Measurements from ENCODE around the gene PPA2. TPM values are rescaled to one million over a fixed set of nuclear protein-coding genes. Genes with fewer than 3 reads are reported as not detected.

The PPA2 gene
- total and polyA plus RNA-seq, 10 of the 15 experiments (the other 5 are each of a cell fraction or from before 2014, with no cell fraction given): 93.8 to 293 (median 146) TPM

DNA sequence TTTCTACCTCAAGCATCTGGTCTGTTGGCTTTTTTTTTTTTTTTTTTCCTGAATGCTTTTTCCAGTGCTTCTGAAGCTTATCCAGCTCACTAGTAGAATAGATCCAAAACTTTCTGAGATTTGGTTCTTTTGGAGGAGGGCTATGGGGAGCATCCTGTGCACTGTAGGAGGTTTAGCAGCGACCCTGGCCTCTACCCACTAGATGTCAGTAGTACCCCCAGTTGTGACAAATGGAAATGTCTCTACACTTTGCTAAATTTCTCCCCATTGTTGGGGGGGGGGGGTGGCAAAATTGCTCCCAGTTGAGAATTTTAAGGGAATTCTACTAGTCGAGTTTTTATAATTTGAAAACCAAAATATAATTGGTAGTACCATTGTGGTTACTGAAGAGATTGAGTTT lies 23.0 kb upstream of the PPA2 start:
- H3K27me3 ChIP-seq (replicated peaks in 1 of 2; ENCODE audit: control insufficient read depth in 2 of 2, insufficient read depth in 2 of 2, low read length in 1 of 2): no peaks in the 10 kb centered on the region
- no peaks in the 10 kb centered on the region for H3K4me1 ChIP-seq (ENCODE audit: control insufficient read depth, insufficient read depth, low read length)
- DNase-seq (ENCODE audit: low read depth, low spot score) (no peak), FAIRE-seq (no peak), ATAC-seq (peak; percentile 68)
- RAD21 ChIA-PET (ENCODE audit: unreplicated experiment): interaction anchor here (0.6 to 2.2 kb wide), 8 partner anchors 24 to 1261 kb away, joined by 3 to 9 read pairs (median 4); no protein-coding TSS in a partner anchor
- CTCF ChIA-PET: interaction anchor here (0.6 to 2.6 kb wide), 18 partner anchors 12 to 287 kb away, joined by 3 to 24 read pairs (median 3); partner anchors contain the start of gene PPA2
- SMC1A ChIA-PET (ENCODE audit: uncharacterized antibody, unreplicated experiment): interaction anchor here (0.7 to 2.0 kb wide), 7 partner anchors 15 to 218 kb away, joined by 3 to 9 read pairs (median 3); no protein-coding TSS in a partner anchor
- no peaks in the 10 kb centered on the region for H4K20me1 ChIP-seq (ENCODE audit: control insufficient read depth, insufficient read depth)
- POLR2A ChIA-PET: interaction anchor here (0.6 kb wide), 1 partner anchor 28 kb away, joined by 3 read pairs; no protein-coding TSS in a partner anchor
- 16% methylated on average over 2 of the region's 2 CpGs for WGBS (ENCODE audit: insufficient coverage, insufficient replicate concordance, low lambda C conversion rate, missing lambda C conversion rate)
- intact Hi-C loops (cut with micrococcal nuclease; ENCODE audit: unreplicated experiment): no loop called here
- TF ChIP-seq RAD21 (IDR thresholded peaks at IDR 0.05; ENCODE audit: insufficient read depth, low read depth, low read length): peak; percentile 66
- TF ChIP-seq, protein P1, sequence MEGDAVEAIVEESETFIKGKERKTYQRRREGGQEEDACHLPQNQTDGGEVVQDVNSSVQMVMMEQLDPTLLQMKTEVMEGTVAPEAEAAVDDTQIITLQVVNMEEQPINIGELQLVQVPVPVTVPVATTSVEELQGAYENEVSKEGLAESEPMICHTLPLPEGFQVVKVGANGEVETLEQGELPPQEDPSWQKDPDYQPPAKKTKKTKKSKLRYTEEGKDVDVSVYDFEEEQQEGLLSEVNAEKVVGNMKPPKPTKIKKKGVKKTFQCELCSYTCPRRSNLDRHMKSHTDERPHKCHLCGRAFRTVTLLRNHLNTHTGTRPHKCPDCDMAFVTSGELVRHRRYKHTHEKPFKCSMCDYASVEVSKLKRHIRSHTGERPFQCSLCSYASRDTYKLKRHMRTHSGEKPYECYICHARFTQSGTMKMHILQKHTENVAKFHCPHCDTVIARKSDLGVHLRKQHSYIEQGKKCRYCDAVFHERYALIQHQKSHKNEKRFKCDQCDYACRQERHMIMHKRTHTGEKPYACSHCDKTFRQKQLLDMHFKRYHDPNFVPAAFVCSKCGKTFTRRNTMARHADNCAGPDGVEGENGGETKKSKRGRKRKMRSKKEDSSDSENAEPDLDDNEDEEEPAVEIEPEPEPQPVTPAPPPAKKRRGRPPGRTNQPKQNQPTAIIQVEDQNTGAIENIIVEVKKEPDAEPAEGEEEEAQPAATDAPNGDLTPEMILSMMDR (IDR thresholded peaks at IDR 0.05 in 2 of 3, conservative IDR thresholded peaks at IDR 0.05 in 1 of 3; ENCODE audit: control insufficient read depth in 2 of 3, extremely low read depth in 1 of 3, insufficient read depth in 1 of 3, low read depth in 3 of 3, low read length in 3 of 3): peak; percentile 34 to 39 (median 38); a peak in 3 of 6 replicates
- no peak for TF ChIP-seq EED (IDR thresholded peaks at IDR 0.05; ENCODE audit: low read depth)
- TF ChIP-seq, protein P2, sequence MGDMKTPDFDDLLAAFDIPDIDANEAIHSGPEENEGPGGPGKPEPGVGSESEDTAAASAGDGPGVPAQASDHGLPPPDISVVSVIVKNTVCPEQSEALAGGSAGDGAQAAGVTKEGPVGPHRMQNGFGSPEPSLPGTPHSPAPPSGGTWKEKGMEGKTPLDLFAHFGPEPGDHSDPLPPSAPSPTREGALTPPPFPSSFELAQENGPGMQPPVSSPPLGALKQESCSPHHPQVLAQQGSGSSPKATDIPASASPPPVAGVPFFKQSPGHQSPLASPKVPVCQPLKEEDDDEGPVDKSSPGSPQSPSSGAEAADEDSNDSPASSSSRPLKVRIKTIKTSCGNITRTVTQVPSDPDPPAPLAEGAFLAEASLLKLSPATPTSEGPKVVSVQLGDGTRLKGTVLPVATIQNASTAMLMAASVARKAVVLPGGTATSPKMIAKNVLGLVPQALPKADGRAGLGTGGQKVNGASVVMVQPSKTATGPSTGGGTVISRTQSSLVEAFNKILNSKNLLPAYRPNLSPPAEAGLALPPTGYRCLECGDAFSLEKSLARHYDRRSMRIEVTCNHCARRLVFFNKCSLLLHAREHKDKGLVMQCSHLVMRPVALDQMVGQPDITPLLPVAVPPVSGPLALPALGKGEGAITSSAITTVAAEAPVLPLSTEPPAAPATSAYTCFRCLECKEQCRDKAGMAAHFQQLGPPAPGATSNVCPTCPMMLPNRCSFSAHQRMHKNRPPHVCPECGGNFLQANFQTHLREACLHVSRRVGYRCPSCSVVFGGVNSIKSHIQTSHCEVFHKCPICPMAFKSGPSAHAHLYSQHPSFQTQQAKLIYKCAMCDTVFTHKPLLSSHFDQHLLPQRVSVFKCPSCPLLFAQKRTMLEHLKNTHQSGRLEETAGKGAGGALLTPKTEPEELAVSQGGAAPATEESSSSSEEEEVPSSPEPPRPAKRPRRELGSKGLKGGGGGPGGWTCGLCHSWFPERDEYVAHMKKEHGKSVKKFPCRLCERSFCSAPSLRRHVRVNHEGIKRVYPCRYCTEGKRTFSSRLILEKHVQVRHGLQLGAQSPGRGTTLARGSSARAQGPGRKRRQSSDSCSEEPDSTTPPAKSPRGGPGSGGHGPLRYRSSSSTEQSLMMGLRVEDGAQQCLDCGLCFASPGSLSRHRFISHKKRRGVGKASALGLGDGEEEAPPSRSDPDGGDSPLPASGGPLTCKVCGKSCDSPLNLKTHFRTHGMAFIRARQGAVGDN (IDR thresholded peaks at IDR 0.05): no peak
- peak; percentile 23; the same call in 1 of the 2 replicates for TF ChIP-seq SMC3 (IDR thresholded peaks at IDR 0.05; ENCODE audit: borderline replicate concordance, low read length)
- in situ Hi-C loops (cut with MboI): no loop called here
- no peaks in the 10 kb centered on the region for H3K36me3 ChIP-seq (ENCODE audit: control insufficient read depth in 2 of 2, insufficient read depth in 2 of 2, low read length in 1 of 2)
- no peak overlapping the region for H3K27ac ChIP-seq (ENCODE audit: control insufficient read depth, insufficient read depth)
- BruUV-seq (replicated peaks): no TSS peak
- no peak overlapping the region for H3K4me2 ChIP-seq (ENCODE audit: control insufficient read depth, insufficient read depth)
- no peak overlapping the region for H3K4me3 ChIP-seq
- no peak overlapping the region for H3K9ac ChIP-seq (ENCODE audit: control insufficient read depth, insufficient read depth, low read length)
- no peak overlapping the region for H2AFZ ChIP-seq (ENCODE audit: control insufficient read depth, low read depth, low read length)
- no peaks in the 10 kb centered on the region; the same call in 2 of the 3 replicates for H3K9me3 ChIP-seq (replicated peaks; ENCODE audit: control insufficient read depth, insufficient read depth, low read length)
- H3K79me2 ChIP-seq (ENCODE audit: control insufficient read depth, insufficient read depth, low read length): no peaks in the 10 kb centered on the region

Measured in GM12878 (cell line).